Ovary (tissue), 9 donors: ENCODE results near the gene GRIK4. TPM values are rescaled to one million over a fixed set of nuclear protein-coding genes. Genes with fewer than 3 reads are reported as not detected.

ENCODE experiments used
- DNase-seq, 5 donors: peaks; one replicate each; pipeline ENCODE4 v3.0.0-alpha.2; 2019 to 2020
- H3K27ac ChIP-seq, 2 donors: fragments of 200-600 bp; one replicate each; pipeline versions ENCODE4 v1.5.1 to v1.8.0; 2019 to 2022
- H3K27me3 ChIP-seq: fragments of 200-600 bp; one replicate; pipeline ENCODE4 v1.8.0; 2022
- H3K36me3 ChIP-seq: fragments of 200-600 bp; sonication (generic); one replicate; pipeline ENCODE4 v1.5.1; 2019
- H3K4me1 ChIP-seq: one replicate; pipeline ENCODE4 v1.8.1; 2013; ENCODE audit warnings: mild to moderate bottlenecking, moderate library complexity; ENCODE audit not compliant: insufficient read depth
- H3K4me3 ChIP-seq: fragments of 200-600 bp; sonication (generic); one replicate; pipeline ENCODE4 v1.5.1; 2017
- H3K9me3 ChIP-seq, 2 donors: fragments of 200-600 bp in 1 of 2; sonication (generic) in 1 of 2; one replicate each; pipeline versions ENCODE4 v1.5.1 to v1.8.1; 2013 to 2019; ENCODE audit warnings: mild to moderate bottlenecking in 1 of 2, moderate library complexity in 1 of 2
- CTCF ChIP-seq, 3 donors: fragments of 450-650 bp in 2 of 3; fragments of 200-600 bp in 1 of 3; IDR thresholded peaks; one replicate each; pipeline versions ENCODE4 v1.5.1 to v1.8.0; 2016 to 2022; ENCODE audit warnings: antibody characterized with exemption in 3 of 3, mild to moderate bottlenecking in 1 of 3
- EP300 ChIP-seq: sonication (generic); formaldehyde crosslinking; IDR thresholded peaks from one replicate; pipeline ENCODE4 v1.6.1; 2017; ENCODE audit warnings: antibody characterized with exemption
- POLR2A ChIP-seq: fragments of 450-650 bp; IDR thresholded peaks from one replicate; pipeline ENCODE4 v1.6.1; 2017; ENCODE audit warnings: antibody characterized with exemption, mild to moderate bottlenecking, moderate library complexity
- WGBS, 3 donors: extraction: QIAGEN DNeasy Blood & Tissue Kit in 1 of 3; methylation state at CpG; one replicate each; pipeline versions ENCODE4 v1.1.5 to v1.1.7; 2013 to 2017; 5-methylcytosine and 5-hydroxymethylcytosine counted together
- intact Hi-C, 4 donors: fragments of 100-400 bp; cut with DNase I; formaldehyde crosslinking; loops; one replicate each; pipeline versions ENCODE4 v1.11.0 to v1.15.1; 2022 to 2023
- polyA plus RNA-seq, 2 donors: library from polyadenylated mRNA; stranded (reverse); fragments of 200-250 nt in 1 of 2; fragments of 350-450 nt in 1 of 2; fragmentation: Illumina TruSeq in 1 of 2; extraction: RNeasy Lipid Tissue Mini Kit (QIAGEN cat#74804) in 1 of 2; gene quantifications; one replicate each; pipeline ENCODE4 v1.2.3, GENCODE V29; 2013 to 2014
- total RNA-seq, 7 donors: library from RNA; depleted of rRNA in 2 of 7; stranded (reverse); fragments of >200 nt in 2 of 7; fragmentation: NEBNext Ultra II Directional in 3 of 7; extraction: Animal tissue kit (Norgen Biotek cat#: 25700) in 3 of 7; gene quantifications; one replicate each; pipeline versions ENCODE4 v1.1.0 to v1.2.4, GENCODE V29; 2016 to 2023
- donor health status: DM: no; HTN: no; CAD: no; lungs with moderate emphysema.
- donor health status: DM: no; HTN: no; CAD: no.
- donor health status: Bipolar disorder and iron deficiency.
- donor health status: DM: yes; HTN: yes; CAD: no.
- donor health status: DM: no; HTN: no; CAD: no.
- donor health status: DM: yes; HTN: yes; CAD: no.

Gene GRIK4
- total and polyA plus RNA-seq, 9 donors: 1.3 to 13.4 (median 2.3) TPM

- no peak overlapping the region for H3K4me3 ChIP-seq
- no peak for TF ChIP-seq EP300
- no peak for TF ChIP-seq CTCF (IDR thresholded peaks at IDR 0.05)
- no peak for TF ChIP-seq POLR2A
- intact Hi-C loops: no loop called here
- no peaks in the 10 kb centered on the region for H3K9me3 ChIP-seq
- peaks cover 2% of the 10 kb centered on the region for H3K4me1 ChIP-seq
- no peak overlapping the region for H3K27ac ChIP-seq
- H3K36me3 ChIP-seq: no peaks in the 10 kb centered on the region
- WGBS, 3 donors: 82 to 84% (median 84%) methylated on average over 5 of the region's 5 CpGs
- no peaks in the 10 kb centered on the region for H3K27me3 ChIP-seq
- no peak for DNase-seq
These were observed 311.6 kb downstream of the GRIK4 start for GRCh38 chr11:120823159-120823558.

- intact Hi-C loops: no loop called here
- H3K4me3 ChIP-seq: no peak overlapping the region
- no peaks in the 10 kb centered on the region for H3K27me3 ChIP-seq
- no peak overlapping the region for H3K27ac ChIP-seq
- TF ChIP-seq EP300 (no peak), CTCF (IDR thresholded peaks at IDR 0.05) (no peak), POLR2A (no peak)
- H3K36me3 ChIP-seq: no peaks in the 10 kb centered on the region
- no peak for DNase-seq
- H3K9me3 ChIP-seq: no peaks in the 10 kb centered on the region
- 96 to 98% (median 97%) methylated on average over 5 of the region's 5 CpGs for WGBS, 3 donors
- peaks cover 2% of the 10 kb centered on the region for H3K4me1 ChIP-seq
These were observed 312.7 kb downstream of the GRIK4 start for GRCh38 chr11:120824242-120824641.

- WGBS, 3 donors: 62 to 72% (median 64%) methylated on average over 7 of the region's 7 CpGs
- no peak for TF ChIP-seq CTCF (IDR thresholded peaks at IDR 0.05)
- no peak for TF ChIP-seq POLR2A
- TF ChIP-seq EP300: no peak
- Histone ChIP-seq H3K4me1 (no peaks in the 10 kb centered on the region), H3K27me3 (no peaks in the 10 kb centered on the region), H3K36me3 (no peaks in the 10 kb centered on the region), H3K27ac (no peak overlapping the region), H3K4me3 (no peak overlapping the region), H3K9me3 (no peaks in the 10 kb centered on the region)
- intact Hi-C loops: no loop called here
- DNase-seq: no peak
These were observed 315.6 kb downstream of the GRIK4 start for GRCh38 chr11:120827198-120827597.

GRCh38 chr11:120827820-120828219, 316.3 kb downstream of the GRIK4 start:
- H3K36me3 ChIP-seq: no peaks in the 10 kb centered on the region
- no peak overlapping the region for H3K4me3 ChIP-seq
- H3K27me3 ChIP-seq: no peaks in the 10 kb centered on the region
- H3K27ac ChIP-seq: no peak overlapping the region
- 70 to 78% (median 74%) methylated on average over 3 of the region's 3 CpGs for WGBS, 3 donors
- no peaks in the 10 kb centered on the region for H3K4me1 ChIP-seq
- DNase-seq: no peak
- H3K9me3 ChIP-seq: no peaks in the 10 kb centered on the region
- no peak for TF ChIP-seq EP300
- TF ChIP-seq POLR2A: no peak
- no peak for TF ChIP-seq CTCF (IDR thresholded peaks at IDR 0.05)
- intact Hi-C loops: no loop called here

GRCh38 chr11:120828847-120829246, 317.3 kb downstream of the GRIK4 start:
- Histone ChIP-seq H3K36me3 (no peaks in the 10 kb centered on the region), H3K4me1 (no peaks in the 10 kb centered on the region), H3K27me3 (no peaks in the 10 kb centered on the region), H3K4me3 (no peak overlapping the region), H3K27ac (no peak overlapping the region), H3K9me3 (no peaks in the 10 kb centered on the region)
- intact Hi-C loops: no loop called here
- TF ChIP-seq POLR2A (no peak), CTCF (IDR thresholded peaks at IDR 0.05) (no peak), EP300 (no peak)
- no peak for DNase-seq
- 29 to 61% (median 51%) methylated on average over 5 of the region's 5 CpGs for WGBS, 3 donors
